HCT116 (cell line): ENCODE results near the gene GRIK2.

ENCODE experiments used
- CTCF ChIP-seq, 3 experiments: fragments of 200-600 bp in 1 of 3; sonication (generic) in 1 of 3; IDR thresholded peaks in 2 of 3; conservative IDR thresholded peaks in 1 of 3; 2 replicates each; pipeline ENCODE4 v1.5.1; 2012 to 2017; ENCODE audit warnings: low read depth in 2 of 3, low read length in 2 of 3, antibody characterized with exemption in 1 of 3, borderline replicate concordance in 1 of 3, control low read depth in 1 of 3, mild to moderate bottlenecking in 1 of 3, mixed read lengths in 1 of 3, mixed run types in 1 of 3, moderate library complexity in 1 of 3; ENCODE audit not compliant: insufficient read depth in 1 of 3
- ELF1 ChIP-seq: IDR thresholded peaks from 2 replicates; pipeline ENCODE4 v1.6.1; 2012; ENCODE audit warnings: low read depth, borderline replicate concordance
- EZH2 ChIP-seq: fragments of 200-600 bp; sonication (generic); IDR thresholded peaks from 2 replicates; pipeline ENCODE4 v1.6.1; 2017; ENCODE audit warnings: antibody characterized with exemption, mixed run types
- POLR2A ChIP-seq: IDR thresholded peaks from 2 replicates; pipeline ENCODE4 v1.7.0; 2011; ENCODE audit warnings: borderline replicate concordance; ENCODE audit not compliant: insufficient read depth, insufficient read length; ENCODE audit errors: extremely low read depth
- POLR2AphosphoS5 ChIP-seq: IDR thresholded peaks from 2 replicates; pipeline ENCODE4 v1.6.1; 2011; ENCODE audit warnings: mild to moderate bottlenecking, low read depth, low read length, moderate library complexity
- RAD21 ChIP-seq: IDR thresholded peaks from 2 replicates; pipeline ENCODE4 v1.6.1; 2012; ENCODE audit warnings: low read depth, mild to moderate bottlenecking
- REST ChIP-seq: IDR thresholded peaks from 2 replicates; pipeline ENCODE4 v1.6.1; 2012; ENCODE audit warnings: low read depth
- YY1 ChIP-seq: IDR thresholded peaks from 2 replicates; pipeline ENCODE4 v1.6.1; 2011; ENCODE audit warnings: low read length, low read depth, moderate library complexity, mild to moderate bottlenecking; ENCODE audit not compliant: insufficient replicate concordance; ENCODE audit errors: extremely low read depth
- ZBTB33 ChIP-seq: IDR thresholded peaks from 2 replicates; pipeline ENCODE4 v1.6.1; 2011; ENCODE audit warnings: mild to moderate bottlenecking, low read length, moderate library complexity; ENCODE audit not compliant: insufficient replicate concordance; ENCODE audit errors: extremely low read depth

- TF ChIP-seq ELF1 (no peak), POLR2A (no peak), EZH2 (no peak), REST (no peak), CTCF (IDR thresholded peaks at IDR 0.05 in 2 of 3, conservative IDR thresholded peaks at IDR 0.05 in 1 of 3; ENCODE audit: borderline replicate concordance in 1 of 3, insufficient read depth in 1 of 3, low read depth in 2 of 3, low read length in 2 of 3) (no peak), POLR2AphosphoS5 (no peak), ZBTB33 (no peak), RAD21 (no peak), YY1 (no peak)
Measured at GRCh38 chr6:101578306-101578705, 184.8 kb downstream of the GRIK2 start.
